GM12878 (cell line): Measurements from ENCODE around the gene CST6. TPM values are rescaled to one million over a fixed set of nuclear protein-coding genes. Genes with fewer than 3 reads are reported as not detected.

Experiments
- ATAC-seq: fragments of 200-7000 bp; cut with Tn5 transposase; 3 replicates; pipeline ENCODE4 v1.9.1; 2020; ENCODE audit warnings: mild to moderate bottlenecking, moderate library complexity
- BruUV-seq: library from RNA; stranded (reverse); fragments of 400-500 nt; replicated peaks from 2 replicates; lab custom pipeline; 2021; lab: Mats Ljungman, UMichigan
- CTCF ChIA-PET: fragments of 300-600 bp; sonication (Branson Sonifier 250); formaldehyde crosslinking; extraction: SDS; loops from one replicate; lab custom pipeline; 2021; ENCODE audit warnings: inconsistent platforms; lab: Yijun Ruan, JAX
- POLR2A ChIA-PET: fragments of 350-600 bp; formaldehyde crosslinking; extraction: SDS; loops from one replicate; lab custom pipeline; 2021; ENCODE audit warnings: inconsistent platforms; lab: Charles Lee
- RAD21 ChIA-PET: fragments of 300-600 bp; sonication (Branson Sonifier 250); formaldehyde crosslinking; loops from one replicate; lab custom pipeline; 2023; ENCODE audit warnings: antibody characterized with exemption; ENCODE audit not compliant: unreplicated experiment; lab: Charles Lee
- SMC1A ChIA-PET: fragments of 300-600 bp; sonication (Branson Sonifier 250); formaldehyde crosslinking; loops from one replicate; lab custom pipeline; 2023; ENCODE audit not compliant: unreplicated experiment, uncharacterized antibody; lab: Charles Lee
- DNase-seq: peaks from one replicate; pipeline ENCODE4 v3.0.0-alpha.2; 2011; ENCODE audit warnings: low read depth, low spot score
- FAIRE-seq: peaks from 3 replicates; lab custom pipeline; 2011; peaks lifted over from hg19 to GRCh38; lab: Jason Lieb, UNC
- H2AFZ ChIP-seq: 2 replicates; pipeline ENCODE4 v1.6.0; 2011; ENCODE audit warnings: low read depth, low read length, control low read depth; ENCODE audit not compliant: control insufficient read depth
- H3K27ac ChIP-seq: 2 replicates; pipeline ENCODE4 v1.5.1; 2011; ENCODE audit warnings: control low read depth; ENCODE audit not compliant: control insufficient read depth, insufficient read depth
- H3K27me3 ChIP-seq, 2 experiments: replicated peaks in 1 of 2; 2 replicates each; pipeline versions ENCODE4 v1.6.0 to v1.6.1; 2011; ENCODE audit warnings: low read length in 1 of 2; ENCODE audit not compliant: control insufficient read depth in 2 of 2, insufficient read depth in 2 of 2
- H3K36me3 ChIP-seq, 2 experiments: 2 replicates each; pipeline ENCODE4 v1.5.1; 2011; ENCODE audit warnings: low read length in 1 of 2; ENCODE audit not compliant: control insufficient read depth in 2 of 2, insufficient read depth in 2 of 2
- H3K4me1 ChIP-seq: 2 replicates; pipeline ENCODE4 v1.6.1; 2011; ENCODE audit warnings: mild to moderate bottlenecking, low read length, moderate library complexity, mixed read lengths; ENCODE audit not compliant: control insufficient read depth, insufficient read depth
- H3K4me2 ChIP-seq: 2 replicates; pipeline ENCODE4 v1.6.0; 2011; ENCODE audit warnings: control low read depth; ENCODE audit not compliant: control insufficient read depth, insufficient read depth
- H3K4me3 ChIP-seq: fragments of 200-600 bp; sonication (generic); 2 replicates; pipeline ENCODE4 v1.5.1; 2016
- H3K79me2 ChIP-seq: 2 replicates; pipeline ENCODE4 v1.6.0; 2011; ENCODE audit warnings: low read length; ENCODE audit not compliant: control insufficient read depth, insufficient read depth
- H3K9ac ChIP-seq: 2 replicates; pipeline ENCODE4 v1.8.0; 2011; ENCODE audit warnings: low read length, control low read depth, mixed read lengths; ENCODE audit not compliant: control insufficient read depth, insufficient read depth
- H3K9me3 ChIP-seq: replicated peaks from 3 replicates; pipeline ENCODE4 v1.5.1; 2011; ENCODE audit warnings: mild to moderate bottlenecking, low read length; ENCODE audit not compliant: control insufficient read depth, insufficient read depth
- H4K20me1 ChIP-seq: 2 replicates; pipeline ENCODE4 v1.6.0; 2011; ENCODE audit not compliant: control insufficient read depth, insufficient read depth
- ATF7 ChIP-seq: fragments of 450-650 bp; IDR thresholded peaks from 2 replicates; pipeline ENCODE4 v1.6.1; 2016; ENCODE audit warnings: low read depth, mild to moderate bottlenecking
- CUX1 ChIP-seq: IDR thresholded peaks from 2 replicates; pipeline ENCODE4 v1.6.1; 2012; ENCODE audit warnings: improper control_type of control experiment, low read depth, low read length; ENCODE audit not compliant: insufficient replicate concordance
- GABPA ChIP-seq: IDR thresholded peaks from 2 replicates; pipeline ENCODE4 v1.6.1; 2014; ENCODE audit warnings: antibody characterized with exemption, low read depth, mild to moderate bottlenecking, inconsistent platforms
- KAT2A ChIP-seq: conservative IDR thresholded peaks from 2 replicates; pipeline ENCODE4 v1.6.1; 2011; ENCODE audit warnings: low read depth, low read length; ENCODE audit not compliant: control insufficient read depth
- MEF2A ChIP-seq: IDR thresholded peaks from 2 replicates; pipeline ENCODE4 v1.6.1; 2011; ENCODE audit warnings: low read depth, mild to moderate bottlenecking, low read length, moderate library complexity; ENCODE audit not compliant: insufficient read depth
- RBBP5 ChIP-seq: fragments of 200-600 bp; sonication (generic); conservative IDR thresholded peaks from 2 replicates; pipeline ENCODE4 v1.6.1; 2016
- RELB ChIP-seq: fragments of 450-650 bp; IDR thresholded peaks from 2 replicates; pipeline ENCODE4 v1.6.1; 2017; ENCODE audit warnings: low read depth, mild to moderate bottlenecking, moderate library complexity
- ZBED1 ChIP-seq: IDR thresholded peaks from 2 replicates; pipeline ENCODE4 v1.6.1; 2016; ENCODE audit warnings: borderline replicate concordance
- WGBS: methylation state at CpG from one replicate; pipeline ENCODE4 v1.1.6; 2016; ENCODE audit warnings: low lambda C conversion rate; ENCODE audit not compliant: insufficient replicate concordance, insufficient coverage; ENCODE audit errors: missing lambda C conversion rate; 5-methylcytosine and 5-hydroxymethylcytosine counted together
- in situ Hi-C: fragments of 300-500 bp; cut with MboI; formaldehyde crosslinking; loops from 9 replicates; pipeline ENCODE4 v1.14.3; 2018; ENCODE audit warnings: mixed read lengths
- intact Hi-C: fragments of 100-400 bp; cut with micrococcal nuclease; formaldehyde crosslinking; loops from one replicate; pipeline ENCODE4 v1.14.2; 2022; ENCODE audit not compliant: unreplicated experiment
- polyA plus RNA-seq, 11 experiments: library from polyadenylated mRNA; depleted of rRNA in 4 of 11; unstranded in 6 of 11; stranded (reverse) in 5 of 11; fragments of >200 nt; fragmentation: Nextera tagmentation in 4 of 11; fragmentation: Illumina TruSeq in 1 of 11; extraction: Ambion mirVana in 4 of 11; extraction: Trizol in 1 of 11; gene quantifications; 1 replicate in 1 of 11; 2 replicates in 10 of 11; pipeline versions ENCODE4 v1.2.1 to v1.2.3, GENCODE V29; 2011 to 2016; ENCODE audit warnings: inconsistent platforms in 2 of 11, missing spikeins in 2 of 11, low read depth in 1 of 11
- total RNA-seq, 4 experiments: library from RNA; depleted of rRNA in 3 of 4; stranded (reverse); fragments of >200 nt in 3 of 4; fragmentation: Illumina TruSeq in 1 of 4; extraction: Trizol in 1 of 4; gene quantifications; 2 replicates each; pipeline versions ENCODE4 v1.2.1 to v1.2.3, GENCODE V29; 2013 to 2021

CST6 gene
- total and polyA plus RNA-seq, 10 of the 15 experiments (the other 5 are each of a cell fraction or from before 2014, with no cell fraction given), result not detected

- SMC1A ChIA-PET, result interaction anchor here (0.8 to 4.9 kb wide), 9 partner anchors 11 to 260 kb away, joined by 3 to 29 read pairs (median 4); no protein-coding TSS in a partner anchor
- WGBS, result under 1% methylated on average over 17 of the region's 17 CpGs
- no peak for ATAC-seq
- POLR2A ChIA-PET, result interaction anchor here (0.6 to 3.5 kb wide), 16 partner anchors 9 to 215 kb away, joined by 3 to 25 read pairs (median 7); partner anchors contain the start of genes BANF1, CCDC85B, EIF1AD and MUS81
- peak overlapping the region; percentile 82 for H2AFZ ChIP-seq
- in situ Hi-C loops (no loop called here), intact Hi-C loops (loop anchor here (5.0 kb wide), 1 partner anchor 195 kb away; the partner anchor contains the start of gene CFL1)
- FAIRE-seq, result no peak
- no peaks in the 10 kb centered on the region for H3K9me3 ChIP-seq
- TF ChIP-seq RBBP5, result no peak
- TF ChIP-seq RELB, result peak; percentile 35; the same call in 1 of the 2 replicates
- no peak for TF ChIP-seq CUX1
- no peak for TF ChIP-seq ZBED1
- TF ChIP-seq ATF7, result no peak
- TF ChIP-seq KAT2A, result no peak
- TF ChIP-seq MEF2A, result no peak
- TF ChIP-seq GABPA, result no peak
- peak overlapping the region; percentile 89 for H3K4me2 ChIP-seq
- CTCF ChIA-PET, result interaction anchor here (1.3 to 6.4 kb wide), 9 partner anchors 8 to 193 kb away, joined by 4 to 94 read pairs (median 9); partner anchors contain the start of gene MUS81
- H3K79me2 ChIP-seq, result peaks cover 27% of the 10 kb centered on the region
- RAD21 ChIA-PET, result interaction anchor here (0.9 to 3.5 kb wide), 7 partner anchors 17 to 169 kb away, joined by 4 to 27 read pairs (median 5); partner anchors contain the start of genes CCDC85B and PACS1
- peaks cover 15% of the 10 kb centered on the region for H3K4me1 ChIP-seq
- peak overlapping the region; percentile 81 for H3K27ac ChIP-seq
- peaks cover 13 to 22% of the 10 kb centered on the region in 2 experiments for H3K36me3 ChIP-seq
- H4K20me1 ChIP-seq, result no peaks in the 10 kb centered on the region
- H3K4me3 ChIP-seq, result peak overlapping the region; percentile 98
- no peaks in the 10 kb centered on the region for H3K27me3 ChIP-seq
- BruUV-seq, result TSS peak; percentile 77
- DNase-seq, result no peak
- H3K9ac ChIP-seq, result peak overlapping the region; percentile 94
These were observed 40.8 kb downstream of the CST6 start for GRCh38 chr11:66052664-66052982.
